Activated T-cell treated with anti-CD3 and anti-CD28 coated beads for 4 hours (primary cell): ENCODE results near the gene NPY5R.

Experiments used
- DNase-seq: peaks from one replicate; pipeline ENCODE4 v3.0.0-alpha.2; 2020

The NPY5R gene

DNA sequence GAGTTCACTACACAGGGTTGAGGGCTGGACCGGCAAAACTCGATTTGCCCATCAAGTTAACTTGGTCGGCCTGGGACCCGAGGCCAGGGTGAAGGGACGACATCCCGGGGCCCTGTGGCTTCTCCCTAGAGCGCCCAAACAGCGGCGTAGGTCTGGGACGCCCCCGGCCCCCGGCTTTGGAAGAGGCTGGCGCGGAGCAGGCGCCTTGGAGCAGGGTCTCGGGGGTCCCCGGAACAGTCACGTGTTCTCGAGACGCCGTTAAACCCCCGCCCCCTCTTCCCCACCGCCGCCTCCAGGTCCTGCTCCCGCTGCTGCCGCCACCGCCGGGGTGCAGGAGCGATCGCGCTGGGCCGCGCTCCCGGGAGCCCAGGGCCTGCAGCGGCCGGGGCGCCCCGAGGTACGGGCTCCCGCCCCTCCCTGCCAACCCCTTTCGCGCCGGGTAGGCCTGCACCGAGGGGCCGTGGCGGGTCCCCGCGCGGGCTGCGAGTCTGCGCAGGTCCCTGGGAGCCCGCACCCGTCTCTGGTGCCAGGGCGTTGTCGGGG, at the start of gene NPY5R:
Gene NPY5R, plus strand, starts transcription at position 289 of the 543 bp plus-strand sequence. CDS start 6,382 bp downstream, outside the sequence.
- no peak for DNase-seq

GRCh38 chr4:163295138-163295537, 48.6 kb upstream of the NPY5R start:
- no peak for DNase-seq

DNA sequence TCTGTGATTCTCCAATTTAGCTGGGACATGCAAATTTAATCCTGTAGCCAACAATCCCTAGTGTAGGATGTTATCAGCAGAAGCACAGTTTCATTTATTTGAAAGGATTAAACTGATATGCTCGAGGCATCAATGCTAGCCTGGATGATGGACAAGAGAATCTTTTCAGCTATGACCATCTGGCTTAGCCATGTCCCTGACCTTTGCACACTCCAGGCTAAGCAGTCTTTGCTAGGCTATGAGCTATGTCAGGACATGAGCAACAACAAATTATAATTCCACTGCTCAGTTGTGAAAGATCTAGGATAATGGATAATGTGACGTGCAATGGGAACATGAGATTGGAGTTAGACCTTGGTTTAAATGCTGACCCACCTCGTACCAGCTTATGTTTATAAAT, 43.2 kb upstream of the NPY5R start:
- DNase-seq = no peak

DNA sequence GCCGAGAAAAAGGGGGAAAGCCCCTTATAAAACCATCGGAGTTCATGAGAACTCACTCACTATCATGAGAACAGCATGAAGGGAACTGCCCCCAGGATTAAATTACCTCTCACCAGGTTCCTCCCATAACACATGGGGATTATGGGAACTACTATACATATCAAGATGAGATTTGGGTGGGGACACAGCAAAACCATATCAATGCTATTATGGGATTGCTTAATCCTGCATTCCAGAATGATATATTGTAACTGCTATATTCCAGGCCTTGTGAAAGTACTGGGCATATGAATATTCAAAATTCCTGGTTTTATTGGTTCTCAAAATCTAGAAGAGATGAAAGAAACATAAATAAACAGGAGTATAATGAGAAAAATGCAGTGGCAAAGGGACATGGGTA, 40.6 kb upstream of the NPY5R start:
- DNase-seq = no peak

GRCh38 chr4:163309466-163309865, 34.2 kb upstream of the NPY5R start:
- DNase-seq = no peak

DNA sequence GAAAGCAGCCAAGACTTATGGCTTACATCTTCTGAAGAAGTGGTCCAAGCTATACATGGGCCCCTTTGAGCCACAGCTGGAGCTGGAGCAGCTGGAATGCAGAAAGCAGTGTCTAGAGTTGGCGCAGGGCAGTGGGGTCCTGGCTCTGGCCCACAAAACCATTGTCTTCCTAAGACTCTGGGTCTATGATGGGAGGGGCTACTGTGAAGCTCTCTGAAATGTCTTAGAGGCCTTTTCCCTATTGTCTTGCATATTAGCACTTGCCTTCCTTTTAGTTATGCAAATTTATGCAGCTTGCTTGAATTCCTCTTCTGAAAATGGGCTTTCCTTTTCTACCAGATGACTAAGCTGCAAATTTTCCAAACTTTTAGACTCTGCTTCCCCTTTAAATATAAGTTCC, 26.6 kb upstream of the NPY5R start:
- DNase-seq = no peak

DNA sequence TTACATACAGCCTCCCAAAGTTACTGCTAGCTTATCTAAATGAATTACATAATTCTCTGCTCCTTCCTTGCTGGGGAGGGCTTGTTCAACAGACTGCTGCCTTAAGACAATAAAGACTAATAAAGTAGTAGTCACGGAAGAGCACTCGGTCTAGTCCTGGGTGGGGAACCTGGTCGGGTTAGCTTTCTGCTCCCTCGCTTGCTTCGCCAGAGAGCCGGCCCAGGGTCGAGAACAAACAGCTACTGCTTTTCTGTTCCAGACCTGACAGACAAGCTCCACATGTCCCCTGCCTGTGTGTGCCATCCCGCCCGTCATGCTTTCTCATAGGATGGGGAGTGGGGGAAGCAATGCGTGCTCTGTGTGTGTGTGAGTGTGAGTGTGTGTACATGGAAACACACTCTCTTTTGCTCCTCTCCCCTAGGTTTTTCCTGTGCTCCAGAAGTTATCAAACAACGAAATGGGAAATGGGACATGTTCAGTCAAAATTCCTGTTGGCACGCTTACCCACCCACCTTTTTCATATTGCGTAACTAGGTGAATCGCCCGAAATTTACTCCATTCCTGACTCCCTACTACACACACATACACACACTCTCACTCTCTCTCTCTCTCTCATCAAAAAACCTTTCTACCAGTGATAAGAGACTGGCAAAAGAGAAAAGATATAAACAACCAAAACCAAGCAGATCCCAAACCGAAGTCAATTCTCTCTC, 12.6 kb upstream of the NPY5R start:
- no peak for DNase-seq

DNA sequence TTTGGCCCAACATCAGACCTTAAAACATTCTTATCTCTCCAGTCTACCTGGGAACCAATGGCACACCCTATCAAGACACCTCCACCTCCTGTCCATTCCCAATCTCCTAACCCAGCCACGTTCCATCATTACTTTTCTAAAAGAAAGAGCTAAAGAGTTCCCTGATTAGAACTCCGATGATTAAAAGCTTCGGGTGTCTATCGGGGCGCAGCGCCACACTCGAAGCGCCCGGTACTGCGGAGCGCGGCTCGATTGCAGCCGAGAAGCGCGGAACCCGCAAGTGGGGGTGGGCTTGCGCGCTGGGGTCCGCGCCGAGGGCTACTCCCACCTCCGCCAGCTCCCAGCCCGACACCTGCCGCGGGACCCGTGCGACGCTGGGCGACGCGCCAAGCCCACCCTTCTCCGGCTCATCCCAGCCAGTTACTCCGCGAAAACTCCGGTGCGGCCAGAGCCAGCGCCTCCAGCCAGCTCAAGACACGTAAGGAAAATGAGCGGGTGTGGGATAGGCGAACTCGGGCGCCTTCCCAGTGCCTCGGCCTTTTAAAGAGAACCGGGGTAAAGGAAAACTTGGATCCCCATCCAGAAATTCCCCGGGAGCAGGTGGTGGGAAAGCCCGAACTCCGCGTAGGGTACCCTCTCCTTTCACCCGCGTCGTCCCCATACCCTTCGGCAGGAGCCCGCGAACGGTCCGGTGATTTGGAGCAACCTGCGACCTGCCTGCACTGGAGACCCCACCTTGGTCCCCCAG, 11.9 kb upstream of the NPY5R start:
- DNase-seq = no peak

- peak; percentile 1 for DNase-seq
These were observed 10.9 kb upstream of the NPY5R start, which contains the start of gene NPY1R for GRCh38 chr4:163332526-163333406. Gene NPY1R, minus strand, starts transcription at chr4:163332596. Its CDS starts 6,042 bp downstream, at chr4:163326554.

DNA sequence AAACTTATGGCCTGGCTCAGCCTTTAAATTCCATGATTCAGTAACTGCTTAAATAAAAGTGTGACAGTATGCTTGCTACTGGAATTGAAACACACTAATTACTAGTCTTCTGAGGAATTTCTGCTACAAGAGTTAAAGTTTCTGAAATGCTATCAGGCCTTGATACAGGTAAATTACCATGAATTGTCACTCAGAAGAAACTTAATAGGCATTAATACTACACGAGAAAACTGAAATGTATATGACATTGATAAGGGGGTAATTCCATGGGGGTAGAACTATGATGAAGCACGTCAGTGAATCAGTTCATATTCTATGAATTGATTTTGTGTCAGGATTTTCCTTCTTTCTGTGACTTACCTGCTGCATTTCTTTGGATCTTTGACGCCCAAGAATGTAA, 8.3 kb upstream of the NPY5R start:
- DNase-seq = no peak

- no peak for DNase-seq
These were observed 744 bp downstream of the NPY5R start for GRCh38 chr4:163344147-163345125.

GRCh38 chr4:163350672-163351071, 7.0 kb downstream of the NPY5R start:
- DNase-seq = no peak

DNA sequence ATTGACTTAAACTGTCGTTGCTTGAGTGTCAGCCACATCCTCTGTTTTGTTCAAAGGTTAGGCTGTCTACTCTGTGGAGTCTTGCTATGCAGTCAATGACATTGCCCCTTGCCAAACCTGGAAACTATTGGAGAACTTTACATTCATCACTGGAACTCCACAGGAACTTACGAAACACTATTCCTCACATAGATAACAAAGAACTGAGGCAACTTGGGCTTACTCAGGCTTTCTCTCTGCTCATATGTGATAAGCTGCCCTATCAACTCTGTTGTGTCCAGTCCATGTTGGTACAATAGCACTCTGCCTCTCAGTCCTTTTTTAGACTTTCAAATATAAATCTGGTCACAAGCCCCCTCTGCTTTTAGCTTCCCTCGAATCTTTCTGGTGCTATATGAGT, 9.4 kb downstream of the NPY5R start:
- DNase-seq = no peak

DNA sequence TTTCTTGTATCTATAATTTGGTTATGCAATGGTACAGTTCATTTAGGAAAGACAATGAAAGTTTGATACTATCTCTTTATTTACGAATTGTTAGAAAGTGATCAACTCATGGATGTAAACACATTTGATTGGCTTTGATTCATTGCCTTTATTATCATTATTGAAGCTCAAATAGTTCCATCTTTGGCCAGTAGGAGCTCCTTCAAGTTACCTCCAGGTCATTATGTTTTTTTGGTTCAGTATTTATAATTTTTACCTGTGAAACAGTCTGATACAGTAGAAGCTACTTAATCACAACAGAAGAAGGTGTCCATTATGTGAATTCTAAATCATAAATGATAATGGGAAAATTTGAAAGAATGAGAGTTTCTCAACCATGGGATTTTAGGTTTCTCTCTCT, 12.4 kb downstream of the NPY5R start:
- no peak for DNase-seq

GRCh38 chr4:163367651-163368050, 24.0 kb downstream of the NPY5R start:
- DNase-seq = no peak

GRCh38 chr4:163372029-163372428, 28.3 kb downstream of the NPY5R start:
- DNase-seq = no peak

GRCh38 chr4:163378661-163379060, 35.0 kb downstream of the NPY5R start:
- DNase-seq = no peak

DNA sequence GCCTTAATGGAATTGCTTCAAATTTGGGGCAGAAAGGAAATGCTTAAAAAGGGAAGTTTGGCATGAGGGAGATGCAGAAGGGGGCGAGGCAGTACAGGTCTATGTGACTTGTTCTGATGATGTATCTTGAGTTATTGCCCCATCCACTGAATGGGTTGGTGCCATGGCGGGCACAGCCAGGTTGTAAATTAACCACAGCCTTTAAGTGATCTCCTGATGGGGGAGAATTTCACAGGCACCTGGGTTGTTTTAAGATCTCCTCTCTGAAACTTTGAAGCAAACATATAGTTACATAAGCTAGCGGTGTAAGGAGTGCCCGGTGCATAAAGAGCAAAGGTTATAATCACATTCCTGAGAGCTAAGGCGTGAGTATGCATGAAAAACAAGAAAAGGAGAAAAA, 37.0 kb downstream of the NPY5R start:
- no peak for DNase-seq

DNA sequence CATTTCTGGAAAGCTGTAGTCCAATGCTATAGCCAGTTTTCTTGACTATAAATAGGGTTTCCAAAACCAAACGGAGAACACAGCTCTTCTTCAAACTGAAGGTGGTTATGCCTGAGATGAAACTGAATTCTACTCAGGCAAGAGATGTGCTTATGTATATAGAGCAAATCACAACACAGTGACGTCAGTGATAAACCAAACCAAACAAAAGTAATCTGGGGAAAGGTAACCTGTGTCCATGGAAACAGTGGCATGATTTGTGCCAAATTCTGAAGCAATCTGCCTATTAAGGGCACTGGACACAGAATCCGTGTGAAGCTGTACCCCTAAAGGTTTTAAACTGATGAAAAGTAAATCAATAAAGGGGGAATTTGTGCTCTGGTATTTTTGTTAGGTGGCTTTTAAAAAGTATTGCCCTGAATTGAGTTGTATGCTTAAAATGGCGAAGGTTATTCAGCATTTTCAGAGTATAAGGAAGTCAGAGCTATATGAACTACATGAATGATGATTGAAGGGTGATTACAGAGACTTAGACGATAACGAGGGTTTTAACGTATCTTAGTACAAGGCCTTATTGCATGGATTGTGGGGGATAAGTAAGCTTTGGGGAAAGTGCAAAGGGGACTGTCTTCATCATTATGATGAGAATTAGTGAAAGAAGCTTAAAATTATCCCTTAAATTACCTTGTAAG, 38.6 kb downstream of the NPY5R start:
- DNase-seq = no peak

GRCh38 chr4:163384434-163384833, 40.7 kb downstream of the NPY5R start:
- DNase-seq = no peak

DNA sequence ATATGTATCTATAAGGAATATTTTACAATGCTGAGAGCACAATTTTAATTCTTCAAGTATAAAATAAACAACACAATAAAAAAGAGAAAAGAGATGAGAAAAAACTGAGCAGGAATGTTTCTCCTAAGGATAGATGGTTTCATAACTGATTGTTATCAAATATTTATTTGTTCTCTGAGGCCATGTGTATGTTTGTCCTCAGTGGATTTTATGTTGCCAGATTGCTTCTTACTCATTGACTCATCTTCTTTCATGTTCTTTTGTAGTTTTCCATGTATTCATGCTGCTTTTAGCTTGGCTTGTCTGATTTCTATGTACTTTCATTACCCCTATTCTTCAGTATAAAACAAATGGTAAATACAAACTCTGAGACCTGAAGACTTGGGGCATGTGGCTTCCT, 41.2 kb downstream of the NPY5R start:
- no peak for DNase-seq
